ENCODE results near the gene TLE2.

The TLE2 gene

GRCh38 chr19:3025549-3025886, 3.6 kb downstream of the TLE2 start:
- Histone ChIP-seq H3K27me3 (ENCODE audit: control insufficient read depth in 1 of 2, insufficient read depth in 1 of 2, low read length in 2 of 2) (peaks cover 42 to 71% of the 10 kb centered on the region in 2 experiments), H3K4ac (ENCODE audit: low read depth in 1 of 2, low read length in 2 of 2) (no peak overlapping the region), H3K18ac (ENCODE audit: low read depth in 1 of 2, low read length in 2 of 2) (no peak overlapping the region), H4K91ac (ENCODE audit: low read length) (no peak overlapping the region), H2BK15ac (ENCODE audit: low read depth, poor library complexity, severe bottlenecking) (no peak overlapping the region), H2BK5ac (ENCODE audit: low read depth, low read length, poor library complexity, severe bottlenecking) (no peak overlapping the region), H3K79me1 (replicated peaks; ENCODE audit: low read length, poor library complexity, severe bottlenecking) (no peaks in the 10 kb centered on the region), H3K4me3 (ENCODE audit: insufficient read depth in 1 of 2, low read depth in 1 of 2, low read length in 2 of 2) (no peak overlapping the region), H3K4me2 (ENCODE audit: low read length, poor library complexity, severe bottlenecking) (no peak overlapping the region), H3K23ac (ENCODE audit: low read length in 2 of 2) (no peak overlapping the region), H3K9me3 (ENCODE audit: control insufficient read depth, low read length) (no peaks in the 10 kb centered on the region), H4K8ac (ENCODE audit: low read length) (no peak overlapping the region), H3K9ac (ENCODE audit: low read length) (no peak overlapping the region), H2AK5ac (ENCODE audit: low read length, severe bottlenecking) (no peak overlapping the region), H3K14ac (ENCODE audit: low read length in 2 of 2) (no peak overlapping the region), H3K4me1 (ENCODE audit: control insufficient read depth, insufficient read depth, low read depth, low read length) (peaks cover 14% of the 10 kb centered on the region), H2AFZ (ENCODE audit: low read depth, low read length) (no peak overlapping the region), H2BK12ac (ENCODE audit: low read length in 2 of 2) (no peak overlapping the region), H3K27ac (ENCODE audit: low read length, poor library complexity, severe bottlenecking) (no peak overlapping the region), H2BK120ac (ENCODE audit: low read depth, low read length) (no peak overlapping the region), H3K36me3 (ENCODE audit: control insufficient read depth in 1 of 2, insufficient read depth in 2 of 2, low read depth in 1 of 2, low read length in 2 of 2) (no peaks in the 10 kb centered on the region)
- 65% methylated on average over 9 of the region's 9 CpGs for WGBS
- no peak for DNase-seq

- no peak overlapping the region for H2BK120ac ChIP-seq (ENCODE audit: low read depth, low read length)
- no peaks in the 10 kb centered on the region for H3K36me3 ChIP-seq (ENCODE audit: control insufficient read depth in 1 of 2, insufficient read depth in 2 of 2, low read depth in 1 of 2, low read length in 2 of 2)
- no peak overlapping the region for H4K91ac ChIP-seq (ENCODE audit: low read length)
- no peak overlapping the region for H2BK15ac ChIP-seq (ENCODE audit: low read depth, poor library complexity, severe bottlenecking)
- H3K27ac ChIP-seq (ENCODE audit: low read length, poor library complexity, severe bottlenecking) = no peak overlapping the region
- no peaks in the 10 kb centered on the region for H3K79me1 ChIP-seq (replicated peaks; ENCODE audit: low read length, poor library complexity, severe bottlenecking)
- no peak overlapping the region for H2AFZ ChIP-seq (ENCODE audit: low read depth, low read length)
- peak; percentile 18 for DNase-seq
- peaks cover 37 to 66% of the 10 kb centered on the region in 2 experiments for H3K27me3 ChIP-seq (ENCODE audit: control insufficient read depth in 1 of 2, insufficient read depth in 1 of 2, low read length in 2 of 2)
- 10% methylated on average over 25 of the region's 30 CpGs for WGBS
- no peak overlapping the region for H4K8ac ChIP-seq (ENCODE audit: low read length)
- no peak overlapping the region for H3K4me2 ChIP-seq (ENCODE audit: low read length, poor library complexity, severe bottlenecking)
- no peak overlapping the region for H3K4ac ChIP-seq (ENCODE audit: low read depth in 1 of 2, low read length in 2 of 2)
- H3K14ac ChIP-seq (ENCODE audit: low read length in 2 of 2) = no peak overlapping the region
- no peak overlapping the region for H2BK5ac ChIP-seq (ENCODE audit: low read depth, low read length, poor library complexity, severe bottlenecking)
- peaks cover 14% of the 10 kb centered on the region for H3K4me1 ChIP-seq (ENCODE audit: control insufficient read depth, insufficient read depth, low read depth, low read length)
- H2AK5ac ChIP-seq (ENCODE audit: low read length, severe bottlenecking) = no peak overlapping the region
- H3K4me3 ChIP-seq (ENCODE audit: insufficient read depth in 1 of 2, low read depth in 1 of 2, low read length in 2 of 2) = no peak overlapping the region
- H3K23ac ChIP-seq (ENCODE audit: low read length in 2 of 2) = no peak overlapping the region
- no peaks in the 10 kb centered on the region for H3K9me3 ChIP-seq (ENCODE audit: control insufficient read depth, low read length)
- H3K9ac ChIP-seq (ENCODE audit: low read length) = no peak overlapping the region
- no peak overlapping the region for H3K18ac ChIP-seq (ENCODE audit: low read depth in 1 of 2, low read length in 2 of 2)
- no peak overlapping the region for H2BK12ac ChIP-seq (ENCODE audit: low read length in 2 of 2)
Observed at GRCh38 chr19:3024870-3025548, 4.1 kb downstream of the TLE2 start.

GRCh38 chr19:3024509-3024869, 4.6 kb downstream of the TLE2 start:
- Histone ChIP-seq H3K27ac (ENCODE audit: low read length, poor library complexity, severe bottlenecking) (no peak overlapping the region), H4K8ac (ENCODE audit: low read length) (no peak overlapping the region), H3K27me3 (ENCODE audit: control insufficient read depth in 1 of 2, insufficient read depth in 1 of 2, low read length in 2 of 2) (peaks cover 31 to 61% of the 10 kb centered on the region in 2 experiments), H2AFZ (ENCODE audit: low read depth, low read length) (no peak overlapping the region), H3K4me1 (ENCODE audit: control insufficient read depth, insufficient read depth, low read depth, low read length) (peaks cover 13% of the 10 kb centered on the region), H2AK5ac (ENCODE audit: low read length, severe bottlenecking) (no peak overlapping the region), H3K4ac (ENCODE audit: low read depth in 1 of 2, low read length in 2 of 2) (no peak overlapping the region), H2BK12ac (ENCODE audit: low read length in 2 of 2) (no peak overlapping the region), H2BK120ac (ENCODE audit: low read depth, low read length) (no peak overlapping the region), H2BK15ac (ENCODE audit: low read depth, poor library complexity, severe bottlenecking) (no peak overlapping the region), H3K4me3 (ENCODE audit: insufficient read depth in 1 of 2, low read depth in 1 of 2, low read length in 2 of 2) (no peak overlapping the region), H4K91ac (ENCODE audit: low read length) (no peak overlapping the region), H3K23ac (ENCODE audit: low read length in 2 of 2) (no peak overlapping the region), H3K36me3 (ENCODE audit: control insufficient read depth in 1 of 2, insufficient read depth in 2 of 2, low read depth in 1 of 2, low read length in 2 of 2) (no peaks in the 10 kb centered on the region), H3K79me1 (replicated peaks; ENCODE audit: low read length, poor library complexity, severe bottlenecking) (no peaks in the 10 kb centered on the region), H3K9ac (ENCODE audit: low read length) (no peak overlapping the region), H3K14ac (ENCODE audit: low read length in 2 of 2) (no peak overlapping the region), H2BK5ac (ENCODE audit: low read depth, low read length, poor library complexity, severe bottlenecking) (no peak overlapping the region), H3K18ac (ENCODE audit: low read depth in 1 of 2, low read length in 2 of 2) (no peak overlapping the region), H3K4me2 (ENCODE audit: low read length, poor library complexity, severe bottlenecking) (no peak overlapping the region), H3K9me3 (ENCODE audit: control insufficient read depth, low read length) (no peaks in the 10 kb centered on the region)
- DNase-seq = no peak
- WGBS = 37% methylated on average over 5 of the region's 5 CpGs

- WGBS = 84% methylated on average over 18 of the region's 18 CpGs
- H4K8ac ChIP-seq (ENCODE audit: low read length) = no peak overlapping the region
- H4K91ac ChIP-seq (ENCODE audit: low read length) = no peak overlapping the region
- H3K9me3 ChIP-seq (ENCODE audit: control insufficient read depth, low read length) = no peaks in the 10 kb centered on the region
- H2BK120ac ChIP-seq (ENCODE audit: low read depth, low read length) = no peak overlapping the region
- H3K27ac ChIP-seq (ENCODE audit: low read length, poor library complexity, severe bottlenecking) = no peak overlapping the region
- H3K14ac ChIP-seq (ENCODE audit: low read length in 2 of 2) = no peak overlapping the region
- H3K27me3 ChIP-seq (ENCODE audit: control insufficient read depth in 1 of 2, insufficient read depth in 1 of 2, low read length in 2 of 2) = peaks cover under 1 to 25% of the 10 kb centered on the region in 2 experiments
- no peak overlapping the region for H2BK5ac ChIP-seq (ENCODE audit: low read depth, low read length, poor library complexity, severe bottlenecking)
- H3K4ac ChIP-seq (ENCODE audit: low read depth in 1 of 2, low read length in 2 of 2) = no peak overlapping the region
- no peak overlapping the region for H3K4me3 ChIP-seq (ENCODE audit: insufficient read depth in 1 of 2, low read depth in 1 of 2, low read length in 2 of 2)
- H2AFZ ChIP-seq (ENCODE audit: low read depth, low read length) = no peak overlapping the region
- no peak overlapping the region for H3K9ac ChIP-seq (ENCODE audit: low read length)
- H3K23ac ChIP-seq (ENCODE audit: low read length in 2 of 2) = no peak overlapping the region
- H3K36me3 ChIP-seq (ENCODE audit: control insufficient read depth in 1 of 2, insufficient read depth in 2 of 2, low read depth in 1 of 2, low read length in 2 of 2) = peaks cover 0 to 3% of the 10 kb centered on the region in 2 experiments
- no peak overlapping the region for H3K18ac ChIP-seq (ENCODE audit: low read depth in 1 of 2, low read length in 2 of 2)
- H3K4me1 ChIP-seq (ENCODE audit: control insufficient read depth, insufficient read depth, low read depth, low read length) = peaks cover 7% of the 10 kb centered on the region
- no peak overlapping the region for H3K4me2 ChIP-seq (ENCODE audit: low read length, poor library complexity, severe bottlenecking)
- peak overlapping the region; percentile 7 for H2BK15ac ChIP-seq (ENCODE audit: low read depth, poor library complexity, severe bottlenecking)
- no peaks in the 10 kb centered on the region for H3K79me1 ChIP-seq (replicated peaks; ENCODE audit: low read length, poor library complexity, severe bottlenecking)
- DNase-seq = no peak
- H2AK5ac ChIP-seq (ENCODE audit: low read length, severe bottlenecking) = no peak overlapping the region
- H2BK12ac ChIP-seq (ENCODE audit: low read length in 2 of 2) = no peak overlapping the region
Observed at GRCh38 chr19:3020321-3020960, 8.6 kb downstream of the TLE2 start.
